ENCODE results near the gene PTPRK. TPM values are rescaled to one million over a fixed set of nuclear protein-coding genes. Genes with fewer than 3 reads are reported as not detected.

The PTPRK gene
- total RNA-seq, 1 experiment from 2014 or later, result 89.3 TPM

DNA sequence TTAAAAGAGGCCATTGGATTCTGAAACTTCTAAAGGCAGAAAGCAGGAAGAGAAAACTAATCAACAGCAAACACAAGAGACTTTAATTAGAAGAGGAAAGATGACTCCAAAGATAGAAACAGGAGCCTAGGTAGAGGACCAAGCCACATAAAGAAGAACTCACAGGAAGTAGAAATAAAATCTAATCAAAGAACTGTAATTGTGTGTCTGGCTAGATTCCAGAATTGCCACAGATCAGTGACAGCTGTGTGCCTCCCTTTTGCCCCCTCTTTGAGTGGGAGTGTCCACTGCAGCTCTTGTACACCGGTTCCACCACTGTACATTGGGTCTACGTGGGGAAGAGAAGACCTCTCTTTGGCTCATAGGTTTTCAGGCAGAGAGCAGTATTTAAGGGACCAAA lies 597.3 kb downstream of the PTPRK start:
- no peak for DNase-seq
- no peaks in the 10 kb centered on the region for H3K27me3 ChIP-seq (ENCODE audit: insufficient read depth, low read depth)
- no peak overlapping the region for H3K4me3 ChIP-seq
- no peaks in the 10 kb centered on the region for H3K36me3 ChIP-seq (ENCODE audit: low read depth)
- POLR2A ChIA-PET (ENCODE audit: unreplicated experiment), result no interaction called here
- no peaks in the 10 kb centered on the region for H4K20me1 ChIP-seq (ENCODE audit: insufficient read depth)
- no peak overlapping the region for H2AFZ ChIP-seq
- BruUV-seq (replicated peaks), result no TSS peak
- 0 out of 2 replicates have a peak, but pooled peaks cover 7% of the 10 kb centered on the region for H3K4me1 ChIP-seq (replicated peaks; ENCODE audit: insufficient read depth)
- intact Hi-C loops (cut with micrococcal nuclease; ENCODE audit: unreplicated experiment), result no loop called here
- CTCF ChIA-PET, result no interaction called here
- H3K9me2 ChIP-seq (ENCODE audit: insufficient read depth), result no peaks in the 10 kb centered on the region
- no peaks in the 10 kb centered on the region for H3K79me2 ChIP-seq (ENCODE audit: low read depth)
- H3K27ac ChIP-seq, result no peak overlapping the region
- no peaks in the 10 kb centered on the region; the same call in 1 of the 2 replicates for H3K9me3 ChIP-seq (ENCODE audit: insufficient read depth, low read depth)
- no peak overlapping the region for H3K4me2 ChIP-seq
- TF ChIP-seq EZH2 (IDR thresholded peaks at IDR 0.05; ENCODE audit: low read depth), result no peak
- TF ChIP-seq, protein P1, sequence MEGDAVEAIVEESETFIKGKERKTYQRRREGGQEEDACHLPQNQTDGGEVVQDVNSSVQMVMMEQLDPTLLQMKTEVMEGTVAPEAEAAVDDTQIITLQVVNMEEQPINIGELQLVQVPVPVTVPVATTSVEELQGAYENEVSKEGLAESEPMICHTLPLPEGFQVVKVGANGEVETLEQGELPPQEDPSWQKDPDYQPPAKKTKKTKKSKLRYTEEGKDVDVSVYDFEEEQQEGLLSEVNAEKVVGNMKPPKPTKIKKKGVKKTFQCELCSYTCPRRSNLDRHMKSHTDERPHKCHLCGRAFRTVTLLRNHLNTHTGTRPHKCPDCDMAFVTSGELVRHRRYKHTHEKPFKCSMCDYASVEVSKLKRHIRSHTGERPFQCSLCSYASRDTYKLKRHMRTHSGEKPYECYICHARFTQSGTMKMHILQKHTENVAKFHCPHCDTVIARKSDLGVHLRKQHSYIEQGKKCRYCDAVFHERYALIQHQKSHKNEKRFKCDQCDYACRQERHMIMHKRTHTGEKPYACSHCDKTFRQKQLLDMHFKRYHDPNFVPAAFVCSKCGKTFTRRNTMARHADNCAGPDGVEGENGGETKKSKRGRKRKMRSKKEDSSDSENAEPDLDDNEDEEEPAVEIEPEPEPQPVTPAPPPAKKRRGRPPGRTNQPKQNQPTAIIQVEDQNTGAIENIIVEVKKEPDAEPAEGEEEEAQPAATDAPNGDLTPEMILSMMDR (conservative IDR thresholded peaks at IDR 0.05), result no peak
- H3F3A ChIP-seq (ENCODE audit: insufficient read depth, low read depth), result no peaks in the 10 kb centered on the region

DNA sequence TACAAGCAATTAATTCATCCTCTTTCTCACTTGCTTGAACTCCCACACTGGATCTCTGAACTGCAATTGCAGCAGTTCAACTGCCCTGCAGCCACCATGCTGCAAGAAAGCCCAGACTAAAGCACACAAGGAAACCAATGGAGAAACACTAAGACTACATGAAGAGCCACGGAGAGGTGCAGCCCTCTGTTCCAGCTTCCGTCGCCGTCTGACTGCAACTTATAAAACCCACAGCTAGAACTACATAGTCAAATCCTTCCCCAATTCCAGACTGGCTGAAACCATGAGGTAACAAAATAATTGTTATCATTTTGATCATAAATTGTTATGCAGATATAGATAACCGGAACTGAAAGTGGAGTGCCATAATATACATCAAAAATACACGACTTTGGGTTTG lies 598.4 kb downstream of the PTPRK start:
- H3K36me3 ChIP-seq (ENCODE audit: low read depth), result no peaks in the 10 kb centered on the region
- no peak overlapping the region for H3K4me3 ChIP-seq
- H2AFZ ChIP-seq, result no peak overlapping the region; the same call in 1 of the 2 replicates
- H3K4me1 ChIP-seq (replicated peaks; ENCODE audit: insufficient read depth), result 0 out of 2 replicates have a peak, but pooled peaks cover 7% of the 10 kb centered on the region
- DNase-seq, result no peak
- no peak overlapping the region for H3K27ac ChIP-seq
- intact Hi-C loops (cut with micrococcal nuclease; ENCODE audit: unreplicated experiment), result no loop called here
- H3K9me3 ChIP-seq (ENCODE audit: insufficient read depth, low read depth), result no peaks in the 10 kb centered on the region; the same call in 1 of the 2 replicates
- no peaks in the 10 kb centered on the region for H3K27me3 ChIP-seq (ENCODE audit: insufficient read depth, low read depth)
- H4K20me1 ChIP-seq (ENCODE audit: insufficient read depth), result no peaks in the 10 kb centered on the region
- H3K79me2 ChIP-seq (ENCODE audit: low read depth), result no peaks in the 10 kb centered on the region
- TF ChIP-seq EZH2 (IDR thresholded peaks at IDR 0.05; ENCODE audit: low read depth), result no peak
- ChIA-PET CTCF (interaction anchor here (0.6 kb wide), 1 partner anchor 100 kb away, joined by 4 read pairs; no protein-coding TSS in a partner anchor), POLR2A (ENCODE audit: unreplicated experiment) (no interaction called here)
- H3K9me2 ChIP-seq (ENCODE audit: insufficient read depth), result no peaks in the 10 kb centered on the region
- no peaks in the 10 kb centered on the region for H3F3A ChIP-seq (ENCODE audit: insufficient read depth, low read depth)
- no TSS peak for BruUV-seq (replicated peaks)
- H3K4me2 ChIP-seq, result no peak overlapping the region

DNA sequence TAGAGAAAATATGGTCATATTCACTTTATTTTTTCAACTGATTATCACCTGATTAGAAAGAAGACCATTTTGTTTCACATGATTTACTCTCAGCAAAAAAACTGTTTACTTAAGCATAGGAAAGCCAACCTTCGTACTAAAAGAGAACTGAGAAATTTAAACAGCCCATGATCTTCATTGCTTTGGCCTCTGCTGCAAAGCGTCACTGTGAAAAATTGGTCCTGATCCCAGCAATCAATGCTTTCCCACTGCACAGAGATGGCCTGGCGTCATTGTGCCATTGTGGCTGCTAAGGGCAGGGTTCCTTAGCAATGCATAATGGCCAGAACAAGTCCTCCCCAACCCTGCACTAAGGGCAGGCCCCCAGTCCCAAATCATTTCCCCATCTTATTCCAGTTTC lies 599.6 kb downstream of the PTPRK start:
- Histone ChIP-seq H3F3A (ENCODE audit: insufficient read depth, low read depth) (no peaks in the 10 kb centered on the region), H3K79me2 (ENCODE audit: low read depth) (no peaks in the 10 kb centered on the region), H2AFZ (no peak overlapping the region), H3K36me3 (ENCODE audit: low read depth) (no peaks in the 10 kb centered on the region), H3K9me2 (ENCODE audit: insufficient read depth) (no peaks in the 10 kb centered on the region), H3K4me3 (no peak overlapping the region), H3K4me1 (replicated peaks; ENCODE audit: insufficient read depth) (0 out of 2 replicates have a peak, but pooled peaks cover 7% of the 10 kb centered on the region), H3K27ac (no peak overlapping the region), H3K4me2 (no peak overlapping the region), H3K27me3 (ENCODE audit: insufficient read depth, low read depth) (no peaks in the 10 kb centered on the region), H3K9me3 (ENCODE audit: insufficient read depth, low read depth) (no peaks in the 10 kb centered on the region; the same call in 1 of the 2 replicates), H4K20me1 (ENCODE audit: insufficient read depth) (no peaks in the 10 kb centered on the region)
- no TSS peak for BruUV-seq (replicated peaks)
- no peak for DNase-seq
- intact Hi-C loops (cut with micrococcal nuclease; ENCODE audit: unreplicated experiment), result no loop called here
- POLR2A ChIA-PET (ENCODE audit: unreplicated experiment), result no interaction called here
- no peak for TF ChIP-seq EZH2 (IDR thresholded peaks at IDR 0.05; ENCODE audit: low read depth)
- TF ChIP-seq, protein P1 (conservative IDR thresholded peaks at IDR 0.05), result no peak
- CTCF ChIA-PET, result no interaction called here
